ENCODE results near the gene PPIF.

GRCh38 chr10:79301754-79302530 lies 45.3 kb upstream of the PPIF start:
- no peak for TF ChIP-seq SP1 (IDR thresholded peaks at IDR 0.05)
- TF ChIP-seq CTCF (IDR thresholded peaks at IDR 0.05; ENCODE audit: low read depth, low read length, missing input control) = no peak
- no peak for TF ChIP-seq YY1 (IDR thresholded peaks at IDR 0.05)
- no peak for TF ChIP-seq REST (IDR thresholded peaks at IDR 0.05)
- TF ChIP-seq RXRA (IDR thresholded peaks at IDR 0.05) = no peak
- no peak for TF ChIP-seq MAX (IDR thresholded peaks at IDR 0.05)
